ENCODE measurements around the gene ZNF341. TPM values are rescaled to one million over a fixed set of nuclear protein-coding genes. Genes with fewer than 3 reads are reported as not detected.

ZNF341 gene
- total and polyA plus RNA-seq, 2 of the 8 experiments (the other 6 are each of a cell fraction or from before 2014, with no cell fraction given), result 5.8 to 6.4 TPM

DNA sequence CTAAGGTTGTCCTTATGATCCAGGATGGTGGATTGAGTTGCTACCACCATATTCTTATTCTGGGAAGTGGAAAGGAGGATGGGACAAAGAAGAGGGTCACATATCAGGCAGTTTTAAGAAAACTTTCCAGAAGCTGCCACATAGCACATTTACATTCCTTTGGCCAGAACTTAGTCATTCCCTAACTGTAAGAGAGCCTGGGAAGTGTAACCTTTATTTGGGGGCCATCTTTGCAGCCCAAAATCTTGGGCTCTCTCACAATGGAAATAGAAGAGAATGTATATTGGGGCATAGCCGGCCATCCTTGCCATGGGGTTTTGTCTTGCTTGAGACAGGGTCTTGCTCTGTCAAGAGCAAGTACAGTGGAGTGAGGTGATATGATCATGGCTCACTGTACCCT, 8.4 kb downstream of the ZNF341 start:
- FAIRE-seq, result no peak
- POLR2A ChIA-PET (ENCODE audit: partially characterized antibody), result no interaction called here

More for the DNA sequence above, 8.4 kb downstream of the ZNF341 start:
- Histone ChIP-seq H3K27me3 (replicated peaks in 1 of 4; ENCODE audit: control insufficient read depth in 3 of 4, extremely low read depth in 1 of 4, insufficient read depth in 3 of 4, low read length in 3 of 4) (no peaks in the 10 kb centered on the region), H3K79me1 (ENCODE audit: low read depth, low read length) (no peaks in the 10 kb centered on the region; the same call in 1 of the 2 replicates), H2AK5ac (ENCODE audit: low read depth, low read length) (no peak overlapping the region), H3K4ac (replicated peaks; ENCODE audit: insufficient read length, low read depth, low read length) (no peak overlapping the region), H3K4me1 (replicated peaks in 1 of 4; ENCODE audit: control insufficient read depth in 3 of 4, insufficient read depth in 4 of 4, low read length in 3 of 4) (peaks cover 0 to 4% (median 0%) of the 10 kb centered on the region in 4 experiments; a peak in 2 of 7 replicates), H2AFZ (ENCODE audit: low read length) (no peak overlapping the region), H2BK5ac (ENCODE audit: low read depth, low read length) (no peak overlapping the region), H3K23me2 (ENCODE audit: low read depth, low read length) (no peaks in the 10 kb centered on the region), H3K18ac (ENCODE audit: extremely low read depth, low read length) (no peak overlapping the region), H3K14ac (ENCODE audit: insufficient read length) (no peak overlapping the region), H2BK15ac (ENCODE audit: low read length) (no peak overlapping the region), H4K91ac (replicated peaks; ENCODE audit: insufficient read length, low read length) (no peak overlapping the region), H3K4me3 (ENCODE audit: extremely low read depth in 1 of 4, insufficient read depth in 2 of 4, low read depth in 3 of 4, low read length in 4 of 4) (no peak overlapping the region), H4K20me1 (replicated peaks in 1 of 2; ENCODE audit: control insufficient read depth in 1 of 2, insufficient read depth in 2 of 2, low read length in 2 of 2) (peaks cover 0 to 3% of the 10 kb centered on the region in 2 experiments), H3K4me2 (ENCODE audit: insufficient read depth in 1 of 2, low read depth in 2 of 2, low read length in 2 of 2) (no peak overlapping the region), H3K9ac (replicated peaks in 1 of 4; ENCODE audit: extremely low read depth in 1 of 4, low read depth in 3 of 4, low read length in 3 of 4) (no peak overlapping the region), H3K36me3 (ENCODE audit: control insufficient read depth in 2 of 4, insufficient read depth in 4 of 4, low read length in 3 of 4) (no peaks in the 10 kb centered on the region; a peak in 1 of 8 replicates), H3K23ac (ENCODE audit: insufficient read length) (no peak overlapping the region), H2BK120ac (replicated peaks; ENCODE audit: low read depth, low read length) (no peak overlapping the region), H2BK12ac (ENCODE audit: low read depth, low read length) (no peak overlapping the region), H3K9me3 (ENCODE audit: insufficient read depth in 2 of 2, low read depth in 1 of 2, low read length in 1 of 2) (peaks cover 6 to 10% of the 10 kb centered on the region in 2 experiments), H2BK20ac (ENCODE audit: low read length) (no peak overlapping the region), H3K79me2 (ENCODE audit: control insufficient read depth in 1 of 2, insufficient read depth in 2 of 2, low read length in 2 of 2) (no peaks in the 10 kb centered on the region), H4K8ac (ENCODE audit: extremely low read depth, insufficient read depth, low read length) (no peak overlapping the region), H3K27ac (ENCODE audit: low read depth, low read length) (no peak overlapping the region), H4K5ac (ENCODE audit: insufficient read length, low read depth, low read length) (no peak overlapping the region), H3K56ac (replicated peaks; ENCODE audit: insufficient read length, low read depth, low read length) (no peak overlapping the region)
- 91% methylated on average over 1 of the region's 1 CpG; no CpG with 5 or more reads in 1 of the 2 experiments for WGBS, 2 experiments (ENCODE audit: extremely low coverage in 1 of 2, insufficient coverage in 1 of 2, insufficient read length in 1 of 2, insufficient replicate concordance in 2 of 2, low coverage in 1 of 2, low lambda C conversion rate in 2 of 2, missing lambda C conversion rate in 1 of 2)
- CTCF ChIA-PET (ENCODE audit: partially characterized antibody), result interaction anchor here (1.5 kb wide), 1 partner anchor 8 kb away, joined by 3 read pairs; no protein-coding TSS in a partner anchor
- DNase-seq (ENCODE audit: low read depth in 1 of 2, low spot score in 2 of 2), result no peak
- TF ChIP-seq, protein P1, sequence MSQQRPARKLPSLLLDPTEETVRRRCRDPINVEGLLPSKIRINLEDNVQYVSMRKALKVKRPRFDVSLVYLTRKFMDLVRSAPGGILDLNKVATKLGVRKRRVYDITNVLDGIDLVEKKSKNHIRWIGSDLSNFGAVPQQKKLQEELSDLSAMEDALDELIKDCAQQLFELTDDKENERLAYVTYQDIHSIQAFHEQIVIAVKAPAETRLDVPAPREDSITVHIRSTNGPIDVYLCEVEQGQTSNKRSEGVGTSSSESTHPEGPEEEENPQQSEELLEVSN (IDR thresholded peaks at IDR 0.05), result no peak
- no peak for TF ChIP-seq ASH2L (IDR thresholded peaks at IDR 0.05; ENCODE audit: low read length)
- TF ChIP-seq PHF8 (conservative IDR thresholded peaks at IDR 0.05; ENCODE audit: low read depth, low read length), result no peak
- no peak for TF ChIP-seq TAF1 (IDR thresholded peaks at IDR 0.05; ENCODE audit: low read depth, low read length)
- no peak for TF ChIP-seq RXRA (IDR thresholded peaks at IDR 0.05; ENCODE audit: insufficient read depth, low read depth, low read length)
- no peak for TF ChIP-seq SP1 (IDR thresholded peaks at IDR 0.05; ENCODE audit: low read depth, low read length)
- TF ChIP-seq KDM4A (IDR thresholded peaks at IDR 0.05; ENCODE audit: low read depth, low read length, severe bottlenecking), result no peak
- no peak for TF ChIP-seq SP2 (IDR thresholded peaks at IDR 0.05; ENCODE audit: low read length)
- no peak for TF ChIP-seq JUN (IDR thresholded peaks at IDR 0.05; ENCODE audit: low read depth, low read length)
- no peak for TF ChIP-seq EP300 (IDR thresholded peaks at IDR 0.05; ENCODE audit: borderline replicate concordance in 1 of 2, low read depth in 2 of 2, low read length in 2 of 2)
- TF ChIP-seq JUND (IDR thresholded peaks at IDR 0.05; ENCODE audit: low read length), result no peak
- TF ChIP-seq MAX (IDR thresholded peaks at IDR 0.05), result no peak
- TF ChIP-seq EZH2 (IDR thresholded peaks at IDR 0.05; ENCODE audit: low read depth, low read length, severe bottlenecking), result no peak

All from H1 (cell line).